GM18517 (cell line): ENCODE results near the gene COASY.
"Not testable (repeated sequence)": the region's sequence is repeated elsewhere in the genome, so short reads cannot be mapped to it uniquely, and the experiment has no call there.

Source experiments
- ATAC-seq: cut with Tn5 transposase; IDR thresholded peaks from one replicate; pipeline ENCODE4 v1.9.1; 2021; ENCODE audit warnings: mild to moderate bottlenecking, moderate library complexity; ENCODE audit not compliant: unreplicated experiment

Gene COASY

DNA sequence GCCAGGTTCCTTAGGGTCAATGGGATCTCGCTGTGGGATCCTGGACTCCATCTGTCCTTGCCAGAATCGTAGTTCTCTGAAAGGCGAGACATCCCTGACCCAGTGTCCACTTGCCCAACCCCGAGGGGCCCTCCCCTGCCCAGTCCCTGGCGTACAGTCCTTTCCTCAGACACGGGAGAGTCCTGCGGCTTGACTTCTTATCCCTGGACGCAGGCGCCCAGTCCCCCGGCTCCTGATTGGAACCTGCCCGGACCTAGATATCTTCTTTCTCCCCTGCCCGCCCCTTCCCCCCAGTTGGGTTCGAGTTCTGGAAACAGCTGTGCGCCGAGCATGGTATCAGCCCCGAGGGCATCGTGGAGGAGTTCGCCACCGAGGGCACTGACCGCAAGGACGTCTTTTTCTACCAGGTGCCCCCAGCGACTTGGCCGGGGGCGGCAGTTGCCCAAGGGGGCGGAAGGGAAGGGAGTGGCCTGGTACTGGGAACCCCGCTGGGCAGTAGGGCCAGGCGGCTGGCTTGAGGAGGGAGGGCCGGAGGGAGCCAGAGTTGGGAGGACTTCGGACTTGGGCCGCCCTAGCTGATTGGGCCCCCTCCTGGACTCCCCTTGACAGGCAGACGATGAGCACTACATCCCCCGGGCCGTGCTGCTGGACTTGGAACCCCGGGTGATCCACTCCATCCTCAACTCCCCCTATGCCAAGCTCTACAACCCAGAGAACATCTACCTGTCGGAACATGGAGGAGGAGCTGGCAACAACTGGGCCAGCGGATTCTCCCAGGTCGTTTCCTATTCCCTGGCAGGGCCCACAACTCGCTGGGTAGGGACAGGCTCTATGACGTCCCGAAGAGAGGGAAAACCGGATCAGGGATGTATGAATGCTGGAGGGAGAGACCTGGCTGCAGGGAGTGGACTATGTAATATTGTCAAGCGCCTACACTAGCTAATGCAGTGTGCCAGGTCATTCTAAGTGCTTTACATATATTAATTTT is 48.2 kb downstream of the COASY start:
- not testable (repeated sequence) for ATAC-seq

DNA sequence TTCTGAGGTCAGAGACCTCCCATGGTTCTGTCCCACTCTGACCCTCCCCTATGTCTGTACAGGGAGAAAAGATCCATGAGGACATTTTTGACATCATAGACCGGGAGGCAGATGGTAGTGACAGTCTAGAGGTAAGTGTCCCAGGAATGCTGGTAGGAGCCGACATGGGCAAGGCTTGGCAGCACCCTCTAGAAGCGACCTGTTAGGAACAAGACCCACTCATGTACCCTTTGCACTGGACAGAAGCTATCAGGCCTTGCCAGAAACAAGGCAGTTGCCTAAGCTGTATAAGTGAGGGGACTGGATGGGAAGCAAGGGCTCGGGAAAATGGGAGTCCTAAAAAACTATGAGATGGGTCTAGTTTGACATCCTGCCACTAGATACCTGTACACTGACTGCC is 50.1 kb downstream of the COASY start:
- ATAC-seq, result no peak

DNA sequence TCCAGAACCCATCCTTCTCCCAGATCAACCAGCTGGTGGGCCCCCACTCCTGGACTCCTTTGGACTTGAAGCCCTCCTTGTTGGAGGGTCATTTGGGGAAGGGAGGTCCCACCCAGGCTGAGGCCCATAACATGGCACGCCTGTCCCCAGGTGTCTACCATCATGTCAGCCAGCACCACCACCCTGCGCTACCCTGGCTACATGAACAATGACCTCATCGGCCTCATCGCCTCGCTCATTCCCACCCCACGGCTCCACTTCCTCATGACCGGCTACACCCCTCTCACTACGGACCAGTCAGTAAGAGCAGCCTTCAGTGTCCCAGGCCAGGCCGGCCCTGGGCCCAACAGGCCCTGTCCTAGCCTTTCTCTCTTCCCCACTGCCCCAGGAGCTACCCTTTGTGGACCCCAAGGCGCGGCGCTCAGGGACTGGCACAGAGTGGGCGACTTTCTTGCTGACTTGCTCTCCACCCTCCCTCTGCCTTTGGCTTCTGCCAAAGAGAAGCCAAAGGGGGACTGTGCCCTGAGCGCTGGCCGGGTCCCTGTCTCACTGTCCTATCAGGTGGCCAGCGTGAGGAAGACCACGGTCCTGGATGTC is 51.8 kb downstream of the COASY start:
- no peak for ATAC-seq
